ENCODE measurements around the gene FAM161A. TPM values are rescaled to one million over a fixed set of nuclear protein-coding genes. Genes with fewer than 3 reads are reported as not detected.
"Not testable (repeated sequence)": the region's sequence is repeated elsewhere in the genome, so short reads cannot be mapped to it uniquely, and the experiment has no call there.

FAM161A gene
- total RNA-seq, 1 donor from 2014 or later, result 10.8 TPM

- no peaks in the 10 kb centered on the region for H3K4me1 Mint-ChIP-seq
- no peak overlapping the region for H3K27ac Mint-ChIP-seq
- peaks cover 39% of the 10 kb centered on the region for H3K36me3 Mint-ChIP-seq
- H3K4me3 Mint-ChIP-seq, result no peak overlapping the region
- DNase-seq (ENCODE audit: low spot score in 2 of 2, unreplicated experiment in 2 of 2), result no peak
- TF ChIP-seq CTCF (IDR thresholded peaks at IDR 0.05; ENCODE audit: unreplicated experiment), result no peak
- no peaks in the 10 kb centered on the region for H3K9me3 Mint-ChIP-seq
- no peaks in the 10 kb centered on the region for H3K27me3 Mint-ChIP-seq (ENCODE audit: low read depth)
Observed at GRCh38 chr2:61876400-61876799, 22.5 kb upstream of the FAM161A start.

GRCh38 chr2:61866482-61867089, 12.7 kb upstream of the FAM161A start:
- Mint-ChIP-seq H3K9me3 (peaks cover 15% of the 10 kb centered on the region), H3K36me3 (peaks cover 57% of the 10 kb centered on the region)
- H3K27me3 Mint-ChIP-seq (ENCODE audit: low read depth); H3K4me3 Mint-ChIP-seq; H3K4me1 Mint-ChIP-seq; DNase-seq (ENCODE audit: low spot score in 2 of 2, unreplicated experiment in 2 of 2); H3K27ac Mint-ChIP-seq: not testable (repeated sequence)

GRCh38 chr2:61862085-61862484, 8.2 kb upstream of the FAM161A start:
- Mint-ChIP-seq H3K9me3 (peaks cover 19% of the 10 kb centered on the region), H3K36me3 (peaks cover 39% of the 10 kb centered on the region)

GRCh38 chr2:61857224-61857623, 3.4 kb upstream of the FAM161A start:
- H3K27ac Mint-ChIP-seq, result no peak overlapping the region
- H3K27me3 Mint-ChIP-seq (ENCODE audit: low read depth), result no peaks in the 10 kb centered on the region
- H3K36me3 Mint-ChIP-seq, result peaks cover 5% of the 10 kb centered on the region
- H3K4me1 Mint-ChIP-seq, result peaks cover 13% of the 10 kb centered on the region
- DNase-seq (ENCODE audit: low spot score in 2 of 2, unreplicated experiment in 2 of 2), result no peak
- no peak for TF ChIP-seq CTCF (IDR thresholded peaks at IDR 0.05; ENCODE audit: unreplicated experiment)
- H3K9me3 Mint-ChIP-seq, result peaks cover 7% of the 10 kb centered on the region
- H3K4me3 Mint-ChIP-seq, result no peak overlapping the region

More at GRCh38 chr2:61862085-61862484, 8.2 kb upstream of the FAM161A start:
- Mint-ChIP-seq H3K27me3 (ENCODE audit: low read depth) (no peaks in the 10 kb centered on the region), H3K4me1 (no peaks in the 10 kb centered on the region), H3K27ac (no peak overlapping the region), H3K4me3 (no peak overlapping the region)
- no peak for DNase-seq (ENCODE audit: low spot score in 2 of 2, unreplicated experiment in 2 of 2)
- TF ChIP-seq CTCF (IDR thresholded peaks at IDR 0.05; ENCODE audit: unreplicated experiment), result no peak

- no peak for TF ChIP-seq CTCF (IDR thresholded peaks at IDR 0.05; ENCODE audit: unreplicated experiment)
- H3K27ac Mint-ChIP-seq, result peak overlapping the region; percentile 99
- no peak for DNase-seq (ENCODE audit: low spot score in 2 of 2, unreplicated experiment in 2 of 2)
Observed at GRCh38 chr2:61855318-61855613, 1.4 kb upstream of the FAM161A start.

GRCh38 chr2:61854564-61855317, 881 bp upstream of the FAM161A start:
- Mint-ChIP-seq H3K27me3 (ENCODE audit: low read depth) (no peaks in the 10 kb centered on the region), H3K4me1 (peaks cover 13% of the 10 kb centered on the region), H3K9me3 (no peaks in the 10 kb centered on the region), H3K4me3 (peak overlapping the region; percentile 93), H3K36me3 (no peaks in the 10 kb centered on the region), H3K27ac (peak overlapping the region; percentile 99)
- no peak for TF ChIP-seq CTCF (IDR thresholded peaks at IDR 0.05; ENCODE audit: unreplicated experiment)
- DNase-seq (ENCODE audit: low spot score in 2 of 2, unreplicated experiment in 2 of 2), result peak; percentile 51 to 69

More at GRCh38 chr2:61855318-61855613, 1.4 kb upstream of the FAM161A start:
- H3K9me3 Mint-ChIP-seq, result no peaks in the 10 kb centered on the region
- H3K27me3 Mint-ChIP-seq (ENCODE audit: low read depth), result no peaks in the 10 kb centered on the region
- H3K36me3 Mint-ChIP-seq, result no peaks in the 10 kb centered on the region
- H3K4me1 Mint-ChIP-seq, result peaks cover 13% of the 10 kb centered on the region
- peak overlapping the region; percentile 93 for H3K4me3 Mint-ChIP-seq

All from mesothelial cell of epicardium (in vitro differentiated cells).